ENCODE measurements around the gene MS4A5.

- TF ChIP-seq EZH2 (IDR thresholded peaks at IDR 0.05; ENCODE audit: low read length, unreplicated experiment) (no peak), CTCF (conservative IDR thresholded peaks at IDR 0.05; ENCODE audit: low read depth, low read length) (no peak)
Measured at GRCh38 chr11:60420015-60420414, 9.4 kb upstream of the MS4A5 start.

Measured in PC-3 (cell line).